Colonic mucosa (tissue), 4 donors: ENCODE measurements around the gene KIF6. TPM values are rescaled to one million over a fixed set of nuclear protein-coding genes. Genes with fewer than 3 reads are reported as not detected.

Experiments used
- DNase-seq: peaks from one replicate; pipeline ENCODE4 v3.0.0-alpha.2; 2020
- H3K27ac ChIP-seq: fragments of 200-600 bp; one replicate; pipeline ENCODE4 v1.8.0; 2021
- H3K27me3 ChIP-seq: fragments of 200-600 bp; one replicate; pipeline ENCODE4 v1.8.0; 2021
- H3K36me3 ChIP-seq: fragments of 200-600 bp; one replicate; pipeline ENCODE4 v1.8.0; 2021
- H3K4me1 ChIP-seq: fragments of 200-600 bp; one replicate; pipeline ENCODE4 v1.8.0; 2021; ENCODE audit warnings: mild to moderate bottlenecking
- H3K4me3 ChIP-seq: fragments of 200-600 bp; one replicate; pipeline ENCODE4 v1.8.0; 2021
- H3K9ac ChIP-seq, 2 donors: one replicate each; pipeline ENCODE4 v1.7.0; 2013; ENCODE audit warnings: control low read depth in 2 of 2, low read depth in 2 of 2, low read length in 2 of 2
- H3K9me3 ChIP-seq: fragments of 200-600 bp; one replicate; pipeline ENCODE4 v1.8.0; 2021
- CTCF ChIP-seq: fragments of 200-600 bp; IDR thresholded peaks from one replicate; pipeline ENCODE4 v1.8.0; 2022; ENCODE audit warnings: antibody characterized with exemption, mild to moderate bottlenecking
- intact Hi-C: fragments of 100-400 bp; cut with DNase I; formaldehyde crosslinking; loops from one replicate; pipeline ENCODE4 v1.14.1; 2022
- total RNA-seq, 2 donors: library from RNA; stranded (reverse); fragmentation: NEBNext Ultra II Directional in 1 of 2; extraction: Animal tissue kit (Norgen Biotek cat#: 25700) in 1 of 2; gene quantifications; one replicate each; pipeline ENCODE4 v1.2.1, GENCODE V29; 2021
- donor health status: healthy.
- donor health status: DM: no; HTN: no; CAD: no.
- donor health status: DM: no; HTN: no; CAD: no.

The KIF6 gene
- total RNA-seq, 2 donors from 2014 or later: 0.08 to 0.17 TPM

- no peak overlapping the region for H3K27ac ChIP-seq
- H3K4me1 ChIP-seq: no peaks in the 10 kb centered on the region
- H3K27me3 ChIP-seq: no peaks in the 10 kb centered on the region
- H3K9ac ChIP-seq: no peak overlapping the region
- TF ChIP-seq CTCF: no peak
- DNase-seq: no peak
- no peak overlapping the region for H3K4me3 ChIP-seq
- H3K9me3 ChIP-seq: no peaks in the 10 kb centered on the region
- H3K36me3 ChIP-seq: no peaks in the 10 kb centered on the region
- intact Hi-C loops: no loop called here
Observed at GRCh38 chr6:39566456-39566855, 158.8 kb downstream of the KIF6 start.

GRCh38 chr6:39565956-39566355, 159.3 kb downstream of the KIF6 start:
- H3K27me3 ChIP-seq: no peaks in the 10 kb centered on the region
- TF ChIP-seq CTCF: no peak
- H3K36me3 ChIP-seq: no peaks in the 10 kb centered on the region
- H3K4me1 ChIP-seq: no peaks in the 10 kb centered on the region
- DNase-seq: no peak
- H3K27ac ChIP-seq: no peak overlapping the region
- no peaks in the 10 kb centered on the region for H3K9me3 ChIP-seq
- H3K4me3 ChIP-seq: no peak overlapping the region
- intact Hi-C loops: no loop called here
- no peak overlapping the region for H3K9ac ChIP-seq

- no peaks in the 10 kb centered on the region for H3K36me3 ChIP-seq
- TF ChIP-seq CTCF: no peak
- DNase-seq: no peak
- intact Hi-C loops: no loop called here
- no peak overlapping the region for H3K27ac ChIP-seq
- H3K4me3 ChIP-seq: no peak overlapping the region
- H3K9me3 ChIP-seq: no peaks in the 10 kb centered on the region
- H3K9ac ChIP-seq: no peak overlapping the region
- no peaks in the 10 kb centered on the region for H3K27me3 ChIP-seq
- no peaks in the 10 kb centered on the region for H3K4me1 ChIP-seq
Observed at GRCh38 chr6:39563566-39564311, 161.5 kb downstream of the KIF6 start.

GRCh38 chr6:39561536-39562266, 163.5 kb downstream of the KIF6 start:
- no peaks in the 10 kb centered on the region for H3K9me3 ChIP-seq
- no peak overlapping the region for H3K4me3 ChIP-seq
- no peaks in the 10 kb centered on the region for H3K4me1 ChIP-seq
- H3K36me3 ChIP-seq: no peaks in the 10 kb centered on the region
- DNase-seq: no peak
- no peaks in the 10 kb centered on the region for H3K27me3 ChIP-seq
- H3K27ac ChIP-seq: no peak overlapping the region
- no peak for TF ChIP-seq CTCF
- intact Hi-C loops: no loop called here
- H3K9ac ChIP-seq: no peak overlapping the region

GRCh38 chr6:39560915-39561314, 164.3 kb downstream of the KIF6 start:
- Histone ChIP-seq H3K27ac (no peak overlapping the region), H3K4me3 (no peak overlapping the region), H3K4me1 (no peaks in the 10 kb centered on the region), H3K9me3 (no peaks in the 10 kb centered on the region), H3K36me3 (no peaks in the 10 kb centered on the region), H3K27me3 (no peaks in the 10 kb centered on the region), H3K9ac (no peak overlapping the region)
- no peak for DNase-seq
- intact Hi-C loops: no loop called here
- TF ChIP-seq CTCF: no peak
